K562 (cell line): ENCODE results near the gene SIRPG. TPM values are rescaled to one million over a fixed set of nuclear protein-coding genes. Genes with fewer than 3 reads are reported as not detected.
"Not testable (repeated sequence)": the region's sequence is repeated elsewhere in the genome, so short reads cannot be mapped to it uniquely, and the experiment has no call there.

Experiments used
- ATAC-seq: fragments of 200-7000 bp; cut with Tn5 transposase; 3 replicates; pipeline ENCODE4 v1.9.1; 2020; ENCODE audit warnings: moderate library complexity
- BruUV-seq: library from RNA; stranded (reverse); fragments of 400-500 nt; replicated peaks from 2 replicates; lab custom pipeline; 2021; lab: Mats Ljungman, UMichigan
- CTCF ChIA-PET: fragments of 300-600 bp; formaldehyde crosslinking; extraction: SDS; loops from one replicate; lab custom pipeline; 2021; ENCODE audit warnings: low intra/inter-chr PET ratio; lab: Yijun Ruan, JAX
- POLR2A ChIA-PET: fragments of 300-600, 350-650 bp; sonication (Branson Sonifier 250); formaldehyde crosslinking; extraction: SDS; loops from one replicate; lab custom pipeline; 2021; ENCODE audit warnings: antibody characterized with exemption, inconsistent platforms; lab: Yijun Ruan, JAX
- DNase-seq, 4 experiments: peaks; one replicate each; pipeline versions ENCODE4 v3.0.0 to v3.0.0-alpha.2; 2011 to 2018; ENCODE audit warnings: low spot score in 3 of 4, mixed read lengths in 3 of 4; ENCODE audit errors: extremely low read depth in 1 of 4
- FAIRE-seq: peaks from 2 replicates; lab custom pipeline; 2011; peaks lifted over from hg19 to GRCh38; lab: Jason Lieb, UNC
- H2AFZ ChIP-seq: 2 replicates; pipeline ENCODE4 v1.6.0; 2011; ENCODE audit warnings: low read depth, low read length, control low read depth, inconsistent platforms
- H3K27ac ChIP-seq: fragments of 200-600 bp; 3 replicates; pipeline ENCODE4 v1.8.0; 2011; ENCODE audit warnings: low read depth, mild to moderate bottlenecking, control low read depth, inconsistent platforms, low read length, moderate library complexity, mixed read lengths; ENCODE audit errors: extremely low read depth
- H3K27me3 ChIP-seq, 2 experiments: fragments of 300-600 bp in 1 of 2; 2 replicates in 1 of 2; 3 replicates in 1 of 2; pipeline versions ENCODE4 v1.6.0 to v1.8.0; 2011; ENCODE audit warnings: inconsistent platforms in 2 of 2, low read length in 2 of 2, mild to moderate bottlenecking in 1 of 2, mixed read lengths in 1 of 2, moderate library complexity in 1 of 2; ENCODE audit not compliant: control insufficient read depth in 2 of 2, insufficient read depth in 2 of 2
- H3K36me3 ChIP-seq: fragments of 300-600 bp; 3 replicates; pipeline ENCODE4 v1.8.0; 2011; ENCODE audit warnings: mild to moderate bottlenecking, low read length, inconsistent platforms; ENCODE audit not compliant: control insufficient read depth, insufficient read depth
- H3K4me1 ChIP-seq, 2 experiments: fragments of 200-600 bp in 1 of 2; replicated peaks in 1 of 2; 2 replicates in 1 of 2; 3 replicates in 1 of 2; pipeline versions ENCODE4 v1.5.1 to v1.8.0; 2011; ENCODE audit warnings: inconsistent platforms in 2 of 2, low read length in 2 of 2, mild to moderate bottlenecking in 1 of 2, mixed read lengths in 1 of 2, moderate library complexity in 1 of 2; ENCODE audit not compliant: control insufficient read depth in 2 of 2, insufficient read depth in 2 of 2
- H3K4me2 ChIP-seq: 2 replicates; pipeline ENCODE4 v1.6.1; 2011; ENCODE audit warnings: low read length, control low read depth, inconsistent platforms, mixed read lengths; ENCODE audit not compliant: insufficient read depth
- H3K4me3 ChIP-seq: fragments of 200-600 bp; sonication (generic), shearing (Covaris generic); 2 replicates; pipeline ENCODE4 v1.5.1; 2016; ENCODE audit warnings: control low read depth, inconsistent platforms
- H3K79me2 ChIP-seq: fragments of 200-600 bp; 3 replicates; pipeline ENCODE4 v1.8.0; 2011; ENCODE audit warnings: low read length, inconsistent platforms; ENCODE audit not compliant: control insufficient read depth, insufficient read depth
- H3K9ac ChIP-seq, 2 experiments: 2 replicates each; pipeline versions ENCODE4 v1.6.0 to v1.6.1; 2011; ENCODE audit warnings: low read depth in 2 of 2, low read length in 2 of 2, control low read depth in 1 of 2, inconsistent platforms in 1 of 2, mild to moderate bottlenecking in 1 of 2, mixed read lengths in 1 of 2; ENCODE audit not compliant: insufficient read depth in 1 of 2
- H3K9me1 ChIP-seq: one replicate; pipeline ENCODE4 v1.6.0; 2011; ENCODE audit warnings: inconsistent platforms, mild to moderate bottlenecking, low read length, moderate library complexity; ENCODE audit not compliant: control insufficient read depth, insufficient read depth
- H3K9me3 ChIP-seq: replicated peaks from 2 replicates; pipeline ENCODE4 v1.5.1; 2011; ENCODE audit warnings: low read depth, low read length, inconsistent platforms; ENCODE audit not compliant: control insufficient read depth, insufficient read depth
- H4K20me1 ChIP-seq: replicated peaks from 2 replicates; pipeline ENCODE4 v1.6.1; 2011; ENCODE audit warnings: low read length, inconsistent platforms, mixed read lengths; ENCODE audit not compliant: control insufficient read depth, insufficient read depth
- ARID3A ChIP-seq: IDR thresholded peaks from 2 replicates; pipeline ENCODE4 v1.6.1; 2012; ENCODE audit warnings: low read depth, low read length, improper control_type of control experiment, borderline replicate concordance
- BMI1 ChIP-seq: fragments of 150-350 bp; IDR thresholded peaks from 2 replicates; pipeline ENCODE4 v1.6.1; 2014; ENCODE audit warnings: low read length
- FOXO4 ChIP-seq: fragments of 450-650 bp; formaldehyde crosslinking; IDR thresholded peaks from 2 replicates; pipeline ENCODE4 v1.4.0; 2020; ENCODE audit warnings: mild to moderate bottlenecking, moderate library complexity
- FOXP1 ChIP-seq: sonication (generic); formaldehyde crosslinking; IDR thresholded peaks from 2 replicates; pipeline ENCODE4 v1.8.0; 2022; ENCODE audit warnings: mild to moderate bottlenecking, missing genetic modification reagents
- GATA2 ChIP-seq: sonication (generic); formaldehyde crosslinking; IDR thresholded peaks from 2 replicates; pipeline ENCODE4 v1.4.0; 2020; ENCODE audit warnings: mild to moderate bottlenecking, missing genetic modification reagents
- HEY1 ChIP-seq: fragments of 250-450 bp; sonication (Bioruptor Pico); IDR thresholded peaks from 2 replicates; pipeline ENCODE4 v1.5.0; 2020; ENCODE audit warnings: mild to moderate bottlenecking, moderate library complexity, borderline replicate concordance
- HSF4 ChIP-seq: fragments of 250-450 bp; sonication (Bioruptor Pico); IDR thresholded peaks from 2 replicates; pipeline ENCODE4 v2.1.2; 2022; ENCODE audit warnings: mild to moderate bottlenecking, moderate library complexity, borderline replicate concordance
- PRMT5 ChIP-seq: sonication (generic); formaldehyde crosslinking; IDR thresholded peaks from 2 replicates; pipeline ENCODE4 v1.5.0; 2020; ENCODE audit warnings: missing genetic modification reagents
- SFPQ ChIP-seq: fragments of 200-400 bp; formaldehyde crosslinking; IDR thresholded peaks from 2 replicates; pipeline ENCODE4 v1.6.1; 2017; ENCODE audit warnings: mild to moderate bottlenecking, low read depth, low read length, moderate library complexity
- ZNF780A ChIP-seq: fragments of 250-450 bp; sonication (Bioruptor Pico); IDR thresholded peaks from 2 replicates; pipeline ENCODE4 v1.5.0; 2021; ENCODE audit warnings: mild to moderate bottlenecking
- WGBS: fragments of 100-300 bp; shearing (Covaris generic); methylation state at CpG from one replicate; pipeline ENCODE4 v1.1.6; 2016; ENCODE audit warnings: low coverage, mixed read lengths; ENCODE audit not compliant: insufficient coverage; ENCODE audit errors: missing lambda C conversion rate; 5-methylcytosine and 5-hydroxymethylcytosine counted together
- in situ Hi-C: fragments of 300-500 bp; cut with MboI; formaldehyde crosslinking; loops from 4 replicates; pipeline ENCODE4 v1.15.0; 2018; ENCODE audit warnings: inconsistent platforms, mixed read lengths
- intact Hi-C: fragments of 100-400 bp; cut with micrococcal nuclease; formaldehyde crosslinking; loops from 2 replicates; pipeline ENCODE4 v1.14.2; 2022
- polyA plus RNA-seq, 8 experiments: library from polyadenylated mRNA; depleted of rRNA in 4 of 8; stranded (reverse) in 5 of 8; unstranded in 3 of 8; fragments of >200 nt; fragmentation: Nextera tagmentation in 2 of 8; fragmentation: Illumina TruSeq in 1 of 8; extraction: Ambion mirVana in 2 of 8; extraction: Trizol in 1 of 8; gene quantifications; 2 replicates each; pipeline versions ENCODE4 v1.2.1 to v1.2.3, GENCODE V29; 2011 to 2014; ENCODE audit warnings: inconsistent platforms in 1 of 8, missing spikeins in 1 of 8
- total RNA-seq, 7 experiments: library from RNA; depleted of rRNA in 6 of 7; stranded (reverse); fragments of >200 nt in 6 of 7; fragmentation: Illumina TruSeq in 2 of 7; extraction: Trizol in 2 of 7; gene quantifications; 2 replicates each; pipeline versions ENCODE4 v1.2.1 to v1.2.3, GENCODE V29; 2011 to 2021; ENCODE audit warnings: low replicate concordance in 1 of 7

The SIRPG gene
- total and polyA plus RNA-seq, 9 of the 15 experiments (the other 6 are each of a cell fraction or from before 2014, with no cell fraction given), result not detected

- H3K9ac ChIP-seq, H4K20me1 ChIP-seq, H2AFZ ChIP-seq, H3K79me2 ChIP-seq, H3K4me2 ChIP-seq, DNase-seq, H3K27ac ChIP-seq, H3K36me3 ChIP-seq, ATAC-seq, H3K27me3 ChIP-seq, FAIRE-seq, CTCF ChIA-PET, H3K4me3 ChIP-seq, in situ Hi-C loops, BruUV-seq, intact Hi-C loops, H3K4me1 ChIP-seq, H3K9me3 ChIP-seq, H3K9me1 ChIP-seq, POLR2A ChIA-PET: not testable (repeated sequence)
- WGBS, result no CpG with 5 or more reads among the region's 5 CpGs
Measured at GRCh38 chr20:1608678-1609347, 48.8 kb downstream of the SIRPG start.

- WGBS, result no CpG with 5 or more reads among the region's 5 CpGs
- no peak for TF ChIP-seq HEY1 (CRISPR knock-in tag)
- TF ChIP-seq PRMT5 (CRISPR knock-in tag), result no peak
- no peak for TF ChIP-seq ZNF780A (CRISPR knock-in tag)
- TF ChIP-seq SFPQ, result no peak
- TF ChIP-seq ARID3A, result no peak
- TF ChIP-seq FOXP1 (CRISPR knock-in tag), result no peak
- no peak for TF ChIP-seq BMI1
- TF ChIP-seq GATA2 (CRISPR knock-in tag), result no peak
- no peak for TF ChIP-seq FOXO4 (CRISPR knock-in tag)
- TF ChIP-seq HSF4, result no peak
Measured at GRCh38 chr20:1600736-1601135, 56.8 kb downstream of the SIRPG start.

More at GRCh38 chr20:1600736-1601135, 56.8 kb downstream of the SIRPG start:
- in situ Hi-C loops, result no loop called here
- Histone ChIP-seq H3K27me3 (no peaks in the 10 kb centered on the region), H3K4me1 (no peaks in the 10 kb centered on the region), H3K9ac (no peak overlapping the region), H2AFZ (no peak overlapping the region), H3K27ac (no peak overlapping the region), H4K20me1 (no peaks in the 10 kb centered on the region), H3K9me1 (no peaks in the 10 kb centered on the region), H3K9me3 (no peaks in the 10 kb centered on the region), H3K79me2 (no peaks in the 10 kb centered on the region), H3K4me2 (no peak overlapping the region), H3K36me3 (no peaks in the 10 kb centered on the region), H3K4me3 (no peak overlapping the region)
- no TSS peak for BruUV-seq
- intact Hi-C loops, result no loop called here
- CTCF ChIA-PET, result no interaction called here
- POLR2A ChIA-PET, result no interaction called here
- DNase-seq, result no peak
- FAIRE-seq, result no peak
- no peak for ATAC-seq
